ENCODE measurements around the gene RPH3AL. TPM values are rescaled to one million over a fixed set of nuclear protein-coding genes. Genes with fewer than 3 reads are reported as not detected.
A peak's percentile ranks its signal among the peaks of the same experiment; 100 is the strongest.
"Not testable (repeated sequence)": the region's sequence is repeated elsewhere in the genome, so short reads cannot be mapped to it uniquely, and the experiment has no call there.

The RPH3AL gene
- total RNA-seq, 1 donor from 2014 or later, result 44.2 TPM

- Histone ChIP-seq H3K4me1 (no peaks in the 10 kb centered on the region), H3K9me3 (no peaks in the 10 kb centered on the region), H3K4me3 (no peak overlapping the region), H3K27me3 (no peaks in the 10 kb centered on the region), H3K27ac (no peak overlapping the region), H3K36me3 (no peaks in the 10 kb centered on the region)
- peak in 1 of 2 donors; percentile 21 for DNase-seq (ENCODE audit: low spot score in 2 of 2)
- intact Hi-C loops (cut with DNase I), result no loop called here
- no peak for TF ChIP-seq CTCF (IDR thresholded peaks at IDR 0.05)
Observed at GRCh38 chr17:225551-225950, 127.1 kb downstream of the RPH3AL start.

DNA sequence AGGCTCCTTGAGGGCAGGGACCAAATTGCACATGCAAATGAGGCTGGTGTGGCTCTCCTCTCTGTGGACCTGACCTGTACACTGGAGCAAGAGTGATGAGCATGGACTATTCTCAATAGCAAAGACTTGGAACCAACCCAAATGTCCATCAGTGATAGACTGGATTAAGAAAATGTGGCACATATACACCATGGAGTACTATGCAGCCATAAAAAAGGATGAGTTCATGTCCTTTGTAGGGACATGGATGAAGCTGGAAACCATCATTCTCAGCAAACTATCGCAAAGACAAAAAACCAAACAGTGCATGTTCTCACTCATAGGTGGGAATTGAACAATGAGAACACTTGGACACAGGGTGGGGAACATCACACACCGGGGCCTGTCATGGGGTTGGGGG is 128.0 kb downstream of the RPH3AL start:
- H3K27ac ChIP-seq; H3K4me3 ChIP-seq; DNase-seq (ENCODE audit: low spot score in 2 of 2); H3K4me1 ChIP-seq; H3K36me3 ChIP-seq; H3K9me3 ChIP-seq; intact Hi-C loops (cut with DNase I); H3K27me3 ChIP-seq: not testable (repeated sequence)

GRCh38 chr17:223723-224471 is 128.7 kb downstream of the RPH3AL start:
- H3K4me3 ChIP-seq, result no peak overlapping the region
- H3K4me1 ChIP-seq, result no peaks in the 10 kb centered on the region
- H3K27ac ChIP-seq, result no peak overlapping the region
- no peaks in the 10 kb centered on the region for H3K9me3 ChIP-seq
- no peaks in the 10 kb centered on the region for H3K36me3 ChIP-seq
- TF ChIP-seq CTCF (IDR thresholded peaks at IDR 0.05), result no peak
- no peaks in the 10 kb centered on the region for H3K27me3 ChIP-seq
- peak in 1 of 2 donors; percentile 39 for DNase-seq (ENCODE audit: low spot score in 2 of 2)
- intact Hi-C loops (cut with DNase I), result no loop called here

GRCh38 chr17:222172-222571 is 130.4 kb downstream of the RPH3AL start:
- no peak overlapping the region for H3K4me3 ChIP-seq
- no peaks in the 10 kb centered on the region for H3K36me3 ChIP-seq
- H3K27ac ChIP-seq, result no peak overlapping the region
- no peak for TF ChIP-seq CTCF (IDR thresholded peaks at IDR 0.05)
- intact Hi-C loops (cut with DNase I), result no loop called here
- no peak for DNase-seq (ENCODE audit: low spot score in 2 of 2)
- H3K4me1 ChIP-seq, result no peaks in the 10 kb centered on the region
- H3K27me3 ChIP-seq, result no peaks in the 10 kb centered on the region
- no peaks in the 10 kb centered on the region for H3K9me3 ChIP-seq

DNA sequence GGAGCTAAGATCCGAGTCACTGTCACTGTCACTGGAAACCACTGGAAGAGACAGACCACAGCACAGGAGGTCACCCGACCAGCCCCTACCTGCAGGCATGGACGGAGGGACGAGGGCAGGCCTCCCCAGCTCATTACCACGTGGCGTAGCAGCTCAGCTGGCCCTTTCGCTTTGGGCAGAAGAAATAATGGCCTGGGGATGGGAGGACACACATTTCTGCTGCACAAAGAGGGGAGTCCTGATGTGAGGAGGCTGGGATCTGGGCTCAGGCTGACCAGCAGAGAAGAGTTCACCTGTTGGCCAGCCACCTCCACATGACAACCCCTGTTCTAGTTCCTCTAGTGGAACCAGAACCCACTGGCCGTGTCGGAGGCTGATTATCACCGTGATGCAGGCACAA is 132.9 kb downstream of the RPH3AL start:
- DNase-seq (ENCODE audit: low spot score in 2 of 2), result peak in 1 of 2 donors; percentile 42
- H3K4me1 ChIP-seq, result no peaks in the 10 kb centered on the region

More for the DNA sequence above, 132.9 kb downstream of the RPH3AL start:
- H3K27ac ChIP-seq, result no peak overlapping the region
- no peak overlapping the region for H3K4me3 ChIP-seq
- no peaks in the 10 kb centered on the region for H3K36me3 ChIP-seq
- H3K27me3 ChIP-seq, result no peaks in the 10 kb centered on the region
- no peaks in the 10 kb centered on the region for H3K9me3 ChIP-seq
- intact Hi-C loops (cut with DNase I), result no loop called here
- no peak for TF ChIP-seq CTCF (IDR thresholded peaks at IDR 0.05)

Measured in ascending aorta (tissue), 2 donors.